Measurements from ENCODE around the gene PCDH9. TPM values are rescaled to one million over a fixed set of nuclear protein-coding genes. Genes with fewer than 3 reads are reported as not detected.

Gene PCDH9
- total and polyA plus RNA-seq, 10 donors, result 0.24 to 8.1 (median 3.8) TPM

- H3K4me1 ChIP-seq, result no peaks in the 10 kb centered on the region
- no peaks in the 10 kb centered on the region for H3K9me3 ChIP-seq
- intact Hi-C loops (cut with DNase I; ENCODE audit: low total_unique reads), result no loop called here
- 73 to 85% (median 78%) methylated on average over 2 of the region's 2 CpGs for WGBS, 5 donors
- no peaks in the 10 kb centered on the region for H3K36me3 ChIP-seq
- DNase-seq, result no peak
- TF ChIP-seq, protein P1, sequence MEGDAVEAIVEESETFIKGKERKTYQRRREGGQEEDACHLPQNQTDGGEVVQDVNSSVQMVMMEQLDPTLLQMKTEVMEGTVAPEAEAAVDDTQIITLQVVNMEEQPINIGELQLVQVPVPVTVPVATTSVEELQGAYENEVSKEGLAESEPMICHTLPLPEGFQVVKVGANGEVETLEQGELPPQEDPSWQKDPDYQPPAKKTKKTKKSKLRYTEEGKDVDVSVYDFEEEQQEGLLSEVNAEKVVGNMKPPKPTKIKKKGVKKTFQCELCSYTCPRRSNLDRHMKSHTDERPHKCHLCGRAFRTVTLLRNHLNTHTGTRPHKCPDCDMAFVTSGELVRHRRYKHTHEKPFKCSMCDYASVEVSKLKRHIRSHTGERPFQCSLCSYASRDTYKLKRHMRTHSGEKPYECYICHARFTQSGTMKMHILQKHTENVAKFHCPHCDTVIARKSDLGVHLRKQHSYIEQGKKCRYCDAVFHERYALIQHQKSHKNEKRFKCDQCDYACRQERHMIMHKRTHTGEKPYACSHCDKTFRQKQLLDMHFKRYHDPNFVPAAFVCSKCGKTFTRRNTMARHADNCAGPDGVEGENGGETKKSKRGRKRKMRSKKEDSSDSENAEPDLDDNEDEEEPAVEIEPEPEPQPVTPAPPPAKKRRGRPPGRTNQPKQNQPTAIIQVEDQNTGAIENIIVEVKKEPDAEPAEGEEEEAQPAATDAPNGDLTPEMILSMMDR (IDR thresholded peaks at IDR 0.05 in 8 of 11, conservative IDR thresholded peaks at IDR 0.05 in 3 of 11), result no peak
- TF ChIP-seq POLR2AphosphoS5 (IDR thresholded peaks at IDR 0.05) (no peak), POLR2A (IDR thresholded peaks at IDR 0.05) (no peak)
- H3K4me3 ChIP-seq, result no peak overlapping the region
- H3K27ac ChIP-seq, result no peak overlapping the region
- no peaks in the 10 kb centered on the region for H3K27me3 ChIP-seq (replicated peaks in 1 of 7)
Measured at GRCh38 chr13:67013709-67014108, 216.4 kb downstream of the PCDH9 start.

DNA sequence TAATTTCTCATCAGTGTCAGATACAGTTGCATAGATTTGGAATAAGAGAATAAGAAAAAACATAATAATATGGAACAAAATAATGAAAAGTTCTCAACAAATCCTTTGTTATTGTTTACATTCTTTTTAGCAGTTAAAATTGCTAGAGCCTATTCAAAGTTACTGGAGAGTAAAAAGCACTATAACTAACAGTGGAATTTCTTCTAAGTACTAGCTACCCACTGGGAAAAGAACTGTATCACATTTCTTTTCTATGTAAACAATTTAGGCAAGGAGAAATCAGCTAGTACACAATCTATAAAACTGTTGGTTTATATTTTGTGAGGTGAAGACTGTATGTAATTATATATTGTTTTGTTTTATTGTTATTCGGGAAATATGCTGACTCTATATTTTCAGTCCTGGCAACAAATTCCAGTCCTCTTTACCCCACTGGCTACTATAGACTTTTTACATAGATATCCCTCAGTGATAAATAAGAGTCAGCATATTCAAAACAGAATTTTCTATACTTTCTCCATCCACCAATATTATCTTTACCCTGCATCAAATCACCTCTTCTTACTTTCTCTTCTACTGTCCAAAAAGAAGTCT, 222.0 kb downstream of the PCDH9 start:
- Histone ChIP-seq H3K27ac (no peak overlapping the region), H3K4me3 (no peak overlapping the region), H3K4me1 (no peaks in the 10 kb centered on the region), H3K9me3 (no peaks in the 10 kb centered on the region), H3K36me3 (no peaks in the 10 kb centered on the region), H3K27me3 (replicated peaks in 1 of 7) (no peaks in the 10 kb centered on the region)
- intact Hi-C loops (cut with DNase I; ENCODE audit: low total_unique reads), result no loop called here
- TF ChIP-seq, protein P1 (IDR thresholded peaks at IDR 0.05 in 8 of 11, conservative IDR thresholded peaks at IDR 0.05 in 3 of 11), result no peak
- TF ChIP-seq POLR2A (IDR thresholded peaks at IDR 0.05), result no peak
- TF ChIP-seq POLR2AphosphoS5 (IDR thresholded peaks at IDR 0.05), result no peak
- no peak for DNase-seq
- 87 to 96% (median 95%) methylated on average over 1 of the region's 1 CpG for WGBS, 5 donors

DNA sequence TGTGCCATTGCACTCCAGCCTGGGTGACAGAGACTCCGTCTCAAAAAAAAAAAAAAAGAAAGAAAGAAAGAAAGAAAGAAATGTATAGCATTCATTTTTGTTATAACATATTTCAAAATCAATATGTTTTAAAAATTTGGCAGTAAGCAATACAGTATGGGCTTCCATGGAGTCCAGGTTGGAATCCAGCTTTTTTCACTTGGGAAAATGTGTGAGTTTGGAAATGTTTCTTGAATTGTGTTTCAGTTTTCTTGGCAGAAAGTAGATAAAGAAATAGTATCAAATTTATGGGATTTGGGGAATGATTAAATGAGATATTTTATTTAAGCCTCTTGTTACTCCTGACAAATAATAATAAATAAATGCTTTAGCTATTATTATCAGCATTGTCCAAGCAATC, 225.6 kb downstream of the PCDH9 start:
- H3K4me3 ChIP-seq, result no peak overlapping the region
- H3K27ac ChIP-seq, result no peak overlapping the region
- no peaks in the 10 kb centered on the region for H3K9me3 ChIP-seq
- no peaks in the 10 kb centered on the region for H3K4me1 ChIP-seq
- H3K36me3 ChIP-seq, result no peaks in the 10 kb centered on the region
- 90 to 100% (median 94%) methylated on average over 1 of the region's 1 CpG for WGBS, 5 donors
- H3K27me3 ChIP-seq (replicated peaks in 1 of 7), result no peaks in the 10 kb centered on the region
- intact Hi-C loops (cut with DNase I; ENCODE audit: low total_unique reads), result no loop called here
- TF ChIP-seq, protein P1 (IDR thresholded peaks at IDR 0.05 in 8 of 11, conservative IDR thresholded peaks at IDR 0.05 in 3 of 11), result no peak
- TF ChIP-seq POLR2AphosphoS5 (IDR thresholded peaks at IDR 0.05) (no peak), POLR2A (IDR thresholded peaks at IDR 0.05) (no peak)
- DNase-seq, result no peak

DNA sequence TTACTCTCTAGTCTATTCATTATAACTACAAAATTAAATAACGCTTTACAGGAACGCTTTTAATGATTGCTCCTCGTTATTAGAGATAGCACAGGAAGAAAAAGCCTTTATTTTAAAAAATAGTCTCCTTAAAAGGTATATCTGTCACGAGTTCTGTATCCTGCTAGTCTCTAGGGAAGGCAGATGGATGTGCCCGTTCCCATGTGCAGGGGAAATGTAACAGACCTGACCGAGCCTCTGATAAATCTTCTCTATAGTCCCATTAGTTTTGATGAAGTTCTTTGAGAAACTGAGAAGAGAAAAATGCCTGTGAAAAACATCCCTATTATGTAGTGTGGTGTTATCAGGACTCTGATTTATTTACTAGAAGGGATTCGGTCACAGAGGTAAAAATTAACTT, 226.4 kb downstream of the PCDH9 start:
- Histone ChIP-seq H3K4me1 (no peaks in the 10 kb centered on the region), H3K9me3 (no peaks in the 10 kb centered on the region), H3K36me3 (no peaks in the 10 kb centered on the region), H3K27ac (no peak overlapping the region), H3K27me3 (replicated peaks in 1 of 7) (no peaks in the 10 kb centered on the region), H3K4me3 (no peak overlapping the region)
- DNase-seq, result no peak
- 75 to 84% (median 81%) methylated on average over 7 of the region's 7 CpGs for WGBS, 5 donors
- TF ChIP-seq POLR2A (IDR thresholded peaks at IDR 0.05) (no peak), POLR2AphosphoS5 (IDR thresholded peaks at IDR 0.05) (no peak)
- TF ChIP-seq, protein P1 (IDR thresholded peaks at IDR 0.05 in 8 of 11, conservative IDR thresholded peaks at IDR 0.05 in 3 of 11), result no peak
- intact Hi-C loops (cut with DNase I; ENCODE audit: low total_unique reads), result no loop called here
